ENCODE measurements around the gene TMEM201. TPM values are rescaled to one million over a fixed set of nuclear protein-coding genes. Genes with fewer than 3 reads are reported as not detected.
"Not testable (repeated sequence)": the region's sequence is repeated elsewhere in the genome, so short reads cannot be mapped to it uniquely, and the experiment has no call there.

Gene TMEM201, protein sequence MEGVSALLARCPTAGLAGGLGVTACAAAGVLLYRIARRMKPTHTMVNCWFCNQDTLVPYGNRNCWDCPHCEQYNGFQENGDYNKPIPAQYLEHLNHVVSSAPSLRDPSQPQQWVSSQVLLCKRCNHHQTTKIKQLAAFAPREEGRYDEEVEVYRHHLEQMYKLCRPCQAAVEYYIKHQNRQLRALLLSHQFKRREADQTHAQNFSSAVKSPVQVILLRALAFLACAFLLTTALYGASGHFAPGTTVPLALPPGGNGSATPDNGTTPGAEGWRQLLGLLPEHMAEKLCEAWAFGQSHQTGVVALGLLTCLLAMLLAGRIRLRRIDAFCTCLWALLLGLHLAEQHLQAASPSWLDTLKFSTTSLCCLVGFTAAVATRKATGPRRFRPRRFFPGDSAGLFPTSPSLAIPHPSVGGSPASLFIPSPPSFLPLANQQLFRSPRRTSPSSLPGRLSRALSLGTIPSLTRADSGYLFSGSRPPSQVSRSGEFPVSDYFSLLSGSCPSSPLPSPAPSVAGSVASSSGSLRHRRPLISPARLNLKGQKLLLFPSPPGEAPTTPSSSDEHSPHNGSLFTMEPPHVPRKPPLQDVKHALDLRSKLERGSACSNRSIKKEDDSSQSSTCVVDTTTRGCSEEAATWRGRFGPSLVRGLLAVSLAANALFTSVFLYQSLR
- 21.0 TPM for total RNA-seq

DNA sequence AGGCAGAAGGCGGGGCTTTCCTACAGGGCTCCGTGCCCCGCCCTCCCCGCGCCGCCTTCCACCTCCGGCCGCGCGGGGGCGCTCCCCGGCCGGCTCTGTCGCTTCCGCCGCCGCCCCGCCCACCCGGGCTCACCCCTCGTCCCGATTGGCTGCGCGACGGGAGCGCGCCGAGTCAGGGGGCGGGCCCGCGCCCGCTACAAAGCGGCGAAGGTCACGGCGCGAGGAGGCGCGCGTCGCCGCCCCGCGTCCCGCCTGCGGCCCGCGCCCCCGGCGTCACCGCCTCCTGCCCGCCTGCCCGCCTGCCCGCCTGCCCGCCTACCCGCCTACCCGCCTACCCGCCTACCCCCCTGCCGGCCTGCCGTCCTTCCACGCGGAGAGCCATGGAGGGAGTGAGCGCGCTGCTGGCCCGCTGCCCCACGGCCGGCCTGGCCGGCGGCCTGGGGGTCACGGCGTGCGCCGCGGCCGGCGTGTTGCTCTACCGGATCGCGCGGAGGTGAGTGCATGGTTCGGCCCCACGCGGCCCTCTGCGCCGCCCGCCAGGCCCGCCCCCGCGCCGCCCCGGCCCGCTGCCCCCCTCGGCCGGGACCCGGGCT is at the start of gene TMEM201:
TSS of gene TMEM201 (plus strand) at position 361 of the 593 bp plus-strand sequence. CDS start at position 381, 20 bp downstream.
- DNase-seq (ENCODE audit: low spot score): peak; percentile 93

DNA sequence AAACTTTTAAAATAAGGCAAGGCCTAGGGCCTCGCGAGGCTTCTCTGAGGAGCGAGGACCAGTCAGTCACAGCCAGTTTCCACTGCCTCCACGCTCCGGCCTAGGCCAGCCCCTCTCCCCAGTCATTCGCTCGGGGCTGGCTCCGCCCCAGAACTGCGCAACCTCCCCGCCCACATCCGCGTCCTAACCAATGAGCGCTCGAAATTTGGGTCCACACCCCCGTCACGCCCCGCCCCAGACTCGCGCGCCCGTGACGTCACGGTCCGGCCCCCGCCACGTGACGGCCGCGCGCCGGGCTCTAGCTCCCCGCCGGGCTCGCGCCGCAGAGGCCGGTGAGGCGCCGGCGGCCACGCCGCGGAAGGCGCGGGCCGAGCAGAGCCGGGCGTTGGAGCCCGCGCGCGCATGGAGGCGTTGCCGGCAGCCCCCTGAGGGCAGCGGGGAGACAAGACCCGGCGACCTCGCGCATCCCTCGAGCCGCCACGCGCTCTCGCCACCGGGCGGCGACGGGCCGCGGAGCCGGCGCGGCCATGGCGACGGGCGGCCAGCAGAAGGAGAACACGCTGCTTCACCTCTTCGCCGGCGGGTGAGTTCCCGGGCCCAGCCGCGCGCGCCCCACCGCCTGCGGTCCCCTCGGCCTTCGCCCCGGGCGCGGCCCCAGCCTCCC is 49.4 kb upstream of the TMEM201 start, which contains the start of gene SLC25A33:
TSS of gene SLC25A33 (plus strand) at position 301 of the 664 bp plus-strand sequence. CDS start at position 528, 227 bp downstream.
- peak; percentile 99 for DNase-seq (ENCODE audit: low spot score)

DNA sequence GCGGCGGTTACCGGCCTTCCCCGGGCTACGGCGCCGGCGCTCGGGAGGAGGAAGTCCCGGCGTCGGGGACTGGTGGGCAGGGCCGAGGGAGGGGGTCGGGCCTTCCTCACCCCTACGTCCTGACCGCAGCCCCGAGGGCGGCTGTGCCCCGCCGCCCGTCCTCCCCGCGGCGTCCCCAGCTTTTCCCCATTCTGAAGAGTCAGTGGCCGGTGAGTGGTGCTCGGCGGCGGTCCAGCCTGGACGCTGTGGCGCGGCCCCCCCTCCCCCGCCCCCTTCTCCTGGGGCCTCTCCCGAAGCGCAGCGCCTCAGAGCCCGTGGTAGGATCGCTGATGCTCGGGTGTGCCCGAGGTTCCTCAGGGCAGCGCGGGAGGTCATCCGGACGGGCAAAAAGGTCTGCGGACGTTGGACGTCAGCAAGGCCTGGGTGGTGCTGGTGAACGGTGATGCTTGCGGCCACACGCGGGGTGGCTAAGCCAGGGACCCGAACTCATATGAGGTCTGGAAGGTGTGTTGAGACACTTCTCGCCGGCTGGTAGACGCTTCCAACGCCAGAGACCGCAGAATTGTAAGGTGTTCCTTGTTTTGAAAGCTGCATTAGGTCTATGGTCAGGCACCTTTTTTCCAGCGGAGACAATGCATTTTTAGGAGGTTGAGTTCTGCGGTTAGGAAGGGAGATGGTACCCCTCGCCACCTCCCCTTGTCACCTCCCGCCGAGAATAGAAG is 48.7 kb upstream of the TMEM201 start:
- DNase-seq (ENCODE audit: low spot score): peak; percentile 47

DNA sequence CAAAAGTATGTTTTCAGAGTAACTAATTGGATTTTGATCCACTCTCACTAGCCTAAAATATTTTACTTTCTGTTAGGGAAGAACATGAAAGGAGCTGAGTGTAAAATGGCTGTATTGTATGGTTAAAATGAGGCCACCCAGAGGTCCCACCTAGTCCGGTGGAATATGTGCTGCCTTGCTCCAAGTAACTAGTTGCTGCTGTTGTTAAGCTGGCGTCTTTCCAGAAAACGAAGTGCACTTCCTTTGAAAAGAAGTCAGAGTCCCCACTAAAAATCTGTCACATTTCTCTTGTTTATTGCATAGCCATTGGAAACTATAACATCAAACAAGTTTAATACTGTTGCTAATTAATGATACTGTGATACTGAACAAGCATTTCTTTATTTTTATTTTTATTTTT is 46.3 kb upstream of the TMEM201 start:
- no peak for DNase-seq (ENCODE audit: low spot score)

DNA sequence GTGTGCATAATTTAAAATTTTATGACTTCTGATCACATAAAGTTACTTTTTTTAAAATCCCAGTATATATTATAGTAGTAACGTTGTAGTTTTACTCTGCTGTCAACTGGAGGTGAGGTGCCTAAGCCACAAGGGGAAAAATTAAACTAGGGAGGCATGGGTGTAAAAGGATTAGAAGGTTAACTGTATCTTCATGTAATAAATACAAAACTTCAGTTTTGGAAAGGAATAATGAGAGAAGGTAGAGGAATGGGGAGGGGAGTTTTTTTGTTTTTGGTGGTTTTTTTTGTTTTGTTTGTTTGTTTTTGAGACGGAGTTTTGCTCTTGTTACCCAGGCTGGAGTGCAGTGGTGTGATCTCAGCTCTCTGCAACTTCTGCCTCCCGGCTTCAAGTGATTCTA is 43.8 kb upstream of the TMEM201 start:
- DNase-seq (ENCODE audit: low spot score): no peak

DNA sequence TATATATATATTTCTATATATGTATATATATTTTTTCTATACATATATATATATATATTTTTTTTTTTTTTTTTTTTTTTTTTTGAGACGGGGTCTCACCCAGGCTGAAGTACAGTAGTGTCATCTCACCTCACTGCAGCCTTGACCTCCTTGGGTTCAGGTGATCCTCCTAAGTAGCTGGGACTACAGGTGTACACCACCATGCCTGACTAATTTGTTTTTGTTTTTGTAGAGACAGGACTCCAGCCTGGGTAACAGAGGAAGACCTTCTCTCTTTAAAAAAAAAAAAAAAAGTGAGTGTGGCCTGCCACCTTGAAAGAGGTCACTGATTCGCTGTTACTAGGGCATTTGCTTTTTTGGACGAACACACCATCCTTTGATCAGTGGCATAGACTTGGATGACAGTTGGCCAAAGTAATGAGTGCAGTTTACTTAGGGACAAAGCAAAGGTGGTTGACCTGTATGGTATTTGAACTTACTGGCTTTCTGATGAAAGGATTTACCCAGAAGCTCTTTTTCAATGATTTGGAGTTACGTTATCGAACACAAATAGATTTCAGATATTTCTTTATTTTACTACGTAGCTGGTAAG is 38.7 kb upstream of the TMEM201 start:
- DNase-seq (ENCODE audit: low spot score): no peak

DNA sequence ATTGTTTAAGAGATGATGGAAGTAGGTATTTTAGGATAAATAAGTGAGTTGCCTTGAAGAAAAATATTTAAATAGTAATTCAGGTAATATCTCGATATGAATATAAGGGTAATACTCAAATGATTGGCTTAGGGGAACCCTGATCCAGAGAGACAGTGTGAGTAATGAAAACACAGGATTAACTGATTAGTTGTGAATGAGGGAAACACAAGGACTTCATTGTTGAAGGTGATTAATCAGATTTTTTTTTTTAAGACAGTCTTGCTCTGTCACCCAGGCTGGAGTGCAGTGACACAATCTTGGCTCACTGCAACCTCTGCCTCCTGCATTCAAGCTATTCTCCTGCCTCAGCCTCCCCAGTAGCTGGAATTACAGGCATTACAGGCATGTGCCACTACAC is 36.7 kb upstream of the TMEM201 start:
- DNase-seq (ENCODE audit: low spot score): no peak

DNA sequence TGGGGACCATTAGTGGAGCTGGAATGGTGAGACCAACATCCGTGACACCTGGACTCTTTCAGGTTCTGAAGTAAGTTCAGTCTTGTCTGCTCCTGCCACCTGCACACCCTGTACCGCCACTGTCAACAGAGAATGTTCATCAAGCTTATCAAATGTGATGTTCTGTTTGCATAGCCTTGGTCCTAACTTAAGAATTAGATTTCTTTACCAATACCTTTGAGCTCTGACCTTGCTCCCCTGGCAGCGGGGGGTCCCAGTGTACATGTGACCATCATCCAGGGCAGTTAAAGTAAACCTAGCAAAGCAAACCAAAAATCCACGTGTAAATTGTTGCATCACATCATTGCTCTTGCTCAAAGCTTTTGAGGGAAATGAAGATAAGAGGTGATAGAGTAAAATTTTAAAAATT is 35.0 kb upstream of the TMEM201 start:
- no peak for DNase-seq (ENCODE audit: low spot score)

DNA sequence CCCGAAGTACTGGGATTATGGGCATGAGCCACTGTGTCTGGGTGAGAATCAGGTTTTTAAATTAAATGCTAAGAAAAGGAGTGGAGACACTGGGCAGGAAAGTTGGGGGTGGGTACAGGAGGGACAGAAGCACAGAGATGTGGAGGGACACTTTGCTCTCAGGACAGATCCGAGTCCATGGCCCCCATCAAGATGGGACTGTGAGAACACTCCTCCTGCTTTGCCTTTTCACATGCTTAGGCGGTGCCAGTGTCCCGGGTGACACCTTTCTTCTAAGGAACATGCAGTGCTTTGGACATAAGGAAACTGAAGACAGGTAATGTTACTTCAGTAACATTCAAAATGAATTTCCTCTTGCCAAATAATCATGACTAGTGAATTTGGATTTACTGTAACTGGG is 32.8 kb upstream of the TMEM201 start:
- DNase-seq (ENCODE audit: low spot score): no peak

DNA sequence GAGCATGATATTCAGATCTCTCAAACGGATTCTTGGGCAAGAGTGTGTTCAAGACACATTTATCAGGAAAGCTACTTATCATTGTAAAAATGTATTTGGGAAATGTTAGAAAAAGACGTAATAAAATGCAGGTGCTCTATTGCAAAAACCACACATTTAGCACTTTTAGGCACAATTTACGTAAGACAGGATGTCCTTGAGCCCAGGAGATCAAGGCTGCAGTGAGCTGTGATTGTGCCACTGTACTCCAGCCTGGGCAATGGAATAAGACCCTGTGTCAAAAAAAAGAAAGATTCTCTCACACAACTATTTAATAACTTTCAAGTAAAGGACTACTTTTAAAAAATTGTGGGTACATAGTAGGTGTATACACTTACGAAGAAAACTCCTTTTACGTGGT is 31.1 kb upstream of the TMEM201 start:
- no peak for DNase-seq (ENCODE audit: low spot score)

DNA sequence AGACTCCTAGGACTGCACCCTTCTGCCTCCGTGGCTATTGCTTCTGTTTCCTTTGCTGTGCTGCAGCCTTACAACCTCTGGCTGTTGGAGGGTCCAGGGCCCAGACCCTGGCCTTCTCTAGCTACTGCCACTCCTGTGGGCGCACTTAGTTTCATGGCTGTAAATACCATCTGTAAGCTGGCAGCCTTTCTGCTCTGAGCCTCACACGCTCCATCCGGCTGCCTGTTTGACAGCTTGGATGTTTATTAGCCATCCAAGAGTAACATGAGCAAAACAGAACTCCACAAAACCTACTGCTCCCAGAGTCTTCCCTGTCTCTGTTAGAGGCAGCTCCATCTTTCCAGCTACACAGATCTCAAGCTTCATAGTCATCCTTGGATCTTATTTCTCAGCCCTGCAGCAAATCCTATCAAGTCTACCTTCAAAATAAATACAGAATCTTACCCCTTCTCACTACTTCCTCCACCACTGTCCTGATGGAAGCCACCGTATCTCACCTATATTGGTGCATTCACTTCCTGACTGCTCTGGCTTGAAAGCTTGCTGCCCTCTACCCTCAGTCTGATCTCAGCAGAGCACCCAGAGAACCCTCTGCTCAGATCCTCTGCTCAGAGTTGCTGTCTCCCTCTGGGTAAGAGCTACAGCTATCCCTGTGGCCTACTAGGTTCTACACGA is 30.3 kb upstream of the TMEM201 start:
- DNase-seq (ENCODE audit: low spot score): no peak

DNA sequence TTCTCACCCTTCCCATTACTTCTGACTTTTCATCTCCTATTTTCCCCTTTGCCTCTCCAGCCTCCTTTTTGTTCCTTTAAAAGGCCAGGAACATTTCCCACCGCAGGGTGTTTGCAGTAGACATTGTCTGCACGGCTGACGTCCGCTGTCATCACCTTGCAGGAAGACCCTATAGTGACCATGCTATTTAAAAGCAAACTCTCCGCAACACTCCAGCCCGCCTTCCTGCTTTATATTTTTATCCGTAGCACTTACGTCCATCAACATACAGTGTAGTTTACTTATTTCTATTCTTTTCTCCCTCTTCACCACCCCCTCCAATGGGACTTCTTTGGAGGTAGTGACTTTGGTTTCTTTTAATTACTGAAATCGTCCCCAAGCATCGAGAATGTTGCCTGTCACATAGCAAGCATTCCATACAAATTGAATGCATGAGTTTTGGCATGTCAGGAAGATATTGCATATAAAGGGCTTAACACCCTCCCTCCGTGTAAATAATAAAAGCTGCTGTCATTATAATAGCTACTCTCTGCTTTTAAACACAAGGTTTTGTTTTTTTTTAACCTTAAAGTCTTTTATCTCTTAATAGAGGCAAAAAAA is 29.7 kb upstream of the TMEM201 start:
- DNase-seq (ENCODE audit: low spot score): no peak

DNA sequence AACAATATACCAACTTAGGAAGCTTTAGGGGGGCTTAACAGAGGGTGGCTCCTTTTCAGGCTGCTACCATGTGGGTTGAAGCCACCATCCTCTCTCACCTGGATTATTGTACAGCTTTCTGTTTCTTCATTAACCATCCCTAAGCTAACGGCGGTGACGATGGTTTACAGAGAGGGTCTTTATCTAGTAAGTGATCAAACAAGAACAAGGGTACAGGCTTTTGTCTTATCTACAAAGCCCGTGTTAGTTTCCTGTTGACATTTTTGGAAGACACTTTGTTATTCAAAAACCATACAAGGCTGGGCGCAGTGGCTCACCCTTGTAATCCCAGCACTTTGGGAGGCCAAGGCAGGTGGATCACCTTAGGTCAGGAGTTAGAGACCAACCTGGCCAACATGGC is 29.0 kb upstream of the TMEM201 start:
- no peak for DNase-seq (ENCODE audit: low spot score)

DNA sequence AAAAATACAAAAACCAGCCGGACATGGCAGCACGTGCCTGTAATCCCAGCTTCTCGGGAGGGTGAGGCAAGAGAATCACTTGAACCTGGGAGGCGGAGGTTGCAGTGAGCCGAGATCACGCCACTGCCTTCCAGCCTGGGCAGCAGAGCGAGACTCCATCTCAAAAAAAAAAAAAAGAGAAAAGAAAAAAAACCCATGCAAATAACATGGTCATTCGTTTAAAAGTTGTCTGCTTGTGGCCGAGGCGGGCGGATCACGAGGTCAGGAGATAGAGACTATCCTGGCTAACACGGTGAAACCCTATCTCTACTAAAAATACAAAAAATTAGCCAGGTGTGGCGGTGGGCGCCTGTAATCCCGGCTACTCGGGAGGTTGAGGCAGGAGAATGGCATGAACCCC is 28.6 kb upstream of the TMEM201 start:
- DNase-seq (ENCODE audit: low spot score): not testable (repeated sequence)

DNA sequence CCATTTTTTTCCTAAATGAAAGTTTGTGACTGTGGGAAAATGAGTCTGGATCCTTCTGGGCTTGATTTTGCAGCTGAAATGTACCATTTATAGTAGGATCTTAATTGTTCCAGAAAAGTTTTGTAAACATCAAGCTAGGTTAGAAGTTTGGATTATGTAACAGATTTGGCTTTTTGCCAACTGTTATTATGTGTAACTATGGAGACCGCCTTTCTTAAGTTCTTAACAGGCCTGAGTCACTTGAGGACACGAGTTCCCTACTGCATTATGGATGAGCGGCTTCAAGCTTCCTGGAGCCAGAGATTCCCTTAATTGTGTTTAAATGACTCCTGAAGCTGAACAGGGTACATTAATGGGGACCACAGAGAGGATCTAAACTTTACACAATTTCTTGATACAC is 27.3 kb upstream of the TMEM201 start:
- DNase-seq (ENCODE audit: low spot score): no peak

DNA sequence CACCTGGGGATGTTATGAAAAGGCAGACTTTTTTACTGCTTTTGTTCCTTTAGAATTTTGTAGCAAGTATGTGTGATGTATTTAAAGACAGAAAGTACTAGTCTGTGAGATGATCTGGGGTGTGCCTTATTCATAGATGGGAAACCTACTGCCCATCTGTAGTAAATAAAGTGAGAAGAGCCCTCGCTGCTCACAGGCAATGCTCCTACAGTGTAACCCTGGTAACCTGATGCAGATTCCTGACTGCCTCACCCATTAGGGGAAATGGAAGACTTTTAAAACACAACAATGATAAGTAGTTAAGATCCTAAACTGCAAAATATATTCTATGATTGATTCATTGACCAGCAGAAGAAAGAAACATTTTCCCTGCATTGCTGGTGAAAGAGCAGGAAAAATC is 19.4 kb upstream of the TMEM201 start:
- no peak for DNase-seq (ENCODE audit: low spot score)

DNA sequence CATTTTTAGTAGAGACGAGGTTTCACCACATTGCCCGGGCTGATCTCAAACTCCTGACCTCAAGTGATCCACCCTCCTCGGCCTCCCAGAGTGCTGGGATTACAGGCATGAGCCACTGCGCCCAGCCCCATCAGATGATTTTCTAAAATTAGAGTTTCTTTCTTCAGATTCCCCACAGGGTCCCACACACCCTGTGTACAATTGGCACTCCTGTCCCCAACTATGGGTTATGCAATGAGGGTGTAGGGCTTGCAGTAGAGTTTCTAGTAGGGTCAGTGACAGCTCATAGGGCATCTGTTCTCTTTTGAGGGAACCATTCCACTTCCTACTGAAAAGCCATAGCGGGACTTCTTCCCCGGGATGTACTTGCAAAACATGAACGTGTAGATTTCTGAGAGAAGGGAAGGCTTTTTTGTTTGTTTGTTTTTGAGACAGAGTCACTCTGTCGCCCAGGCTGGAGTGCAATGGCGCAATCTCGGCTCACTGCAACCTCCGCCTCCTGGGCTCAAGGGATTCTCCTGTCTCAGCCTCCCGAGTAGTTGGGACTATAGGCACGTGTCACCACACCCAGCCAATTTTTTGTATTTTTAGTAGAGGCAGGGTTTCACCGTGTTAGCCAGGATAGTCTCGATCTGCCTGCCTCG is 17.7 kb upstream of the TMEM201 start:
- not testable (repeated sequence) for DNase-seq (ENCODE audit: low spot score)

DNA sequence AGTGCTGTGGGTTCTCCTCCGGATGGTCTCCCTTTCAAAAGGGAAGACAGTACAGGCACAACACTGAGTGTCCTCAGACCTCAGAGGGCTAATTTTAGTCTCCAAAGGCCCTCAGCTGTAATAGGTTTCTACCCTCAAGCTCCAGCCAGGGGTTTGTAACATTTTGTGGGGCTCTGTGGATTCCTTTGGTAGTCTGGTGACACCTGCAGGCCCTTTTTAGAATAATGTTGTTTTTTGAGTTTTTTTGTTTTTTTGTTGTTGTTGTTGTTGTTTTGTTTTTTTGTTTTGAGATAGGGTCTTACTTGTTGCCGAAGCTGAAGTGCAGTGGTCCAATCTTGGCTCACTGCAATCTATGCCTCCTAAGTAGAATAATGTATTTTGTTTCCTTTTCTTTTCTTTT is 15.0 kb upstream of the TMEM201 start:
- no peak for DNase-seq (ENCODE audit: low spot score)

DNA sequence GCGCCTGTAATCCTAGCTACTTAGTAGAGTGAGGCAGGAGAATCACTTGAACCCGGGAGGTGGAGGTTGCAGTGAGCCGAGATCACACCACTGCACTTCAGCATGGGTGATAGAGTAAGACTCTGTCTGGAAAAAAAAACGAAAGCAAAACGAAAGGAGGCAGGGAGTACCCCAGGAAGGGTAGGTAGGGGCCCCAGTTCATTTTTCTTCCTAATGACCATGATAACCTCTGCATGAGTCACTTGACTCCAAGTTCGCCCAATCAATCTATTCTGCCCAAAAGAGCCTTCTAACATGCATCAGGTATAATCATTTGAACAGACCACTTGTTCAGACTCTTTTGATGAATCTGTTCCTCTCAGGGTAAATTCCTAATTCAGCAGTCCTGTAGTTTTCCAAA is 13.2 kb upstream of the TMEM201 start:
- no peak for DNase-seq (ENCODE audit: low spot score)

DNA sequence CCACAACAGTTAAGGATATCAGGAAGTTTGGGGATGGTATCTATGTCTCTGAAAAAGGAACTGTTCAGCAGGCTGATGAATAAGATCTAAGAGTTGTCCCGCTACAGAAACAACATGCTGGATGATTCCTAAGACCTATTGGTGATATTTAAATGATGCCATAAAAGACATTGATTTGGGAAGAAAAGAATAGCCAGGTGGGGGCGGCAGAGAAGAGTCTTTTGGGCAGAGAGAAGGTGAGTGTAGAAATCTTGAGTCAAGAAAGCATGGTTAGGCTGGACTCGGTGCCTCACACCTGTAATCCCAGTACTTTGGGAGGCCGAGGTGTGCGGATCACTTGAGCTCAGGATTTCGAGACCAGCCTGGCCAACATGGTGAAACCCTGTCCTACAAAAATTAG is 11.8 kb upstream of the TMEM201 start:
- DNase-seq (ENCODE audit: low spot score): no peak

All from ureter (tissue), 1 donor.